Endothelial cell of umbilical vein (primary cell): ENCODE data around the gene ETV3L. TPM values are rescaled to one million over a fixed set of nuclear protein-coding genes. Genes with fewer than 3 reads are reported as not detected.

ENCODE experiments used
- BruUV-seq: library from RNA; stranded (reverse); fragments of 400-500 nt; replicated peaks from 2 replicates; lab custom pipeline; 2021; lab: Mats Ljungman, UMichigan
- CTCF ChIA-PET: fragments of 300-600, 350-600 bp; sonication (Branson Sonifier 250); formaldehyde crosslinking; loops from one replicate; lab custom pipeline; 2021; ENCODE audit warnings: antibody characterized with exemption, inconsistent platforms; lab: Charles Lee
- POLR2A ChIA-PET: fragments of 300-600, 350-600 bp; sonication (Branson Sonifier 250); formaldehyde crosslinking; loops from one replicate; lab custom pipeline; 2021; ENCODE audit warnings: antibody characterized with exemption, inconsistent platforms; lab: Charles Lee
- DNase-seq: peaks from one replicate; pipeline ENCODE4 v3.0.0-alpha.2; 2011; ENCODE audit warnings: low read depth, low spot score
- FAIRE-seq: peaks from 2 replicates; lab custom pipeline; 2011; peaks lifted over from hg19 to GRCh38; lab: Jason Lieb, UNC
- H2AFZ ChIP-seq: 2 replicates; pipeline ENCODE4 v1.6.0; 2012; ENCODE audit warnings: low read depth, low read length, control low read depth, inconsistent platforms
- H3K27ac ChIP-seq: 2 replicates; pipeline ENCODE4 v1.5.1; 2011; ENCODE audit warnings: low read depth, mild to moderate bottlenecking, control low read depth, low read length, moderate library complexity; ENCODE audit not compliant: insufficient read depth
- H3K27me3 ChIP-seq, 2 experiments: 2 replicates each; pipeline versions ENCODE4 v1.6.0 to v1.6.1; 2011; ENCODE audit warnings: low read length in 2 of 2, mixed read lengths in 1 of 2; ENCODE audit not compliant: control insufficient read depth in 2 of 2, insufficient read depth in 2 of 2
- H3K36me3 ChIP-seq, 2 experiments: 2 replicates in 1 of 2; 3 replicates in 1 of 2; pipeline ENCODE4 v1.5.1; 2011; ENCODE audit warnings: low read length in 2 of 2, mild to moderate bottlenecking in 1 of 2, moderate library complexity in 1 of 2; ENCODE audit not compliant: control insufficient read depth in 2 of 2, insufficient read depth in 2 of 2; ENCODE audit errors: extremely low read depth in 1 of 2
- H3K4me1 ChIP-seq: 3 replicates; pipeline ENCODE4 v1.5.1; 2011; ENCODE audit warnings: mild to moderate bottlenecking, low read length; ENCODE audit not compliant: control insufficient read depth, insufficient read depth; ENCODE audit errors: extremely low read depth
- H3K4me2 ChIP-seq: 2 replicates; pipeline ENCODE4 v1.6.1; 2011; ENCODE audit warnings: low read length, control low read depth, mixed read lengths; ENCODE audit not compliant: insufficient read depth
- H3K4me3 ChIP-seq, 3 experiments: fragments of 200-600 bp in 1 of 3; sonication (generic), shearing (Covaris generic) in 1 of 3; replicated peaks in 1 of 3; 2 replicates each; pipeline ENCODE4 v1.5.1; 2011 to 2016; ENCODE audit warnings: control low read depth in 3 of 3, low read length in 3 of 3, mild to moderate bottlenecking in 2 of 3, inconsistent platforms in 1 of 3, low read depth in 1 of 3, moderate library complexity in 1 of 3; ENCODE audit not compliant: insufficient read depth in 1 of 3
- H3K79me2 ChIP-seq: 2 replicates; pipeline ENCODE4 v1.6.0; 2012; ENCODE audit warnings: low read length, inconsistent platforms; ENCODE audit not compliant: control insufficient read depth, insufficient read depth
- H3K9ac ChIP-seq: replicated peaks from 2 replicates; pipeline ENCODE3; 2011; ENCODE audit warnings: low read length, control low read depth; ENCODE audit not compliant: insufficient read depth; ENCODE audit errors: extremely low read depth
- H3K9me1 ChIP-seq: replicated peaks from 3 replicates; pipeline ENCODE4 v1.6.0; 2011; ENCODE audit warnings: mild to moderate bottlenecking, low read length; ENCODE audit not compliant: control insufficient read depth, insufficient read depth; ENCODE audit errors: extremely low read depth
- H3K9me3 ChIP-seq: replicated peaks from 2 replicates; pipeline ENCODE4 v1.5.1; 2012; ENCODE audit warnings: low read length, inconsistent platforms; ENCODE audit not compliant: control insufficient read depth, insufficient read depth
- H4K20me1 ChIP-seq: replicated peaks from 2 replicates; pipeline ENCODE3; 2011; ENCODE audit warnings: mild to moderate bottlenecking, low read length; ENCODE audit not compliant: control insufficient read depth, insufficient read depth; ENCODE audit errors: extremely low read depth
- EZH2 ChIP-seq: IDR thresholded peaks from 2 replicates; pipeline ENCODE4 v1.6.1; 2012; ENCODE audit warnings: borderline replicate concordance, low read depth, mild to moderate bottlenecking, moderate library complexity, low read length, inconsistent platforms; ENCODE audit not compliant: severe bottlenecking
- FOS ChIP-seq: IDR thresholded peaks from 2 replicates; pipeline ENCODE4 v1.6.1; 2011; ENCODE audit warnings: mild to moderate bottlenecking, low read length, moderate library complexity, borderline replicate concordance; ENCODE audit not compliant: insufficient read depth
- GATA2 ChIP-seq: IDR thresholded peaks from 2 replicates; pipeline ENCODE4 v1.7.0; 2011; ENCODE audit warnings: low read depth, mild to moderate bottlenecking, moderate library complexity, mixed read lengths, low read length; ENCODE audit not compliant: insufficient read length, insufficient read depth
- JUN ChIP-seq: IDR thresholded peaks from 2 replicates; pipeline ENCODE4 v1.6.1; 2011; ENCODE audit warnings: borderline replicate concordance, low read depth; ENCODE audit not compliant: insufficient read length, insufficient read depth
- MYC ChIP-seq: IDR thresholded peaks from one replicate; pipeline ENCODE4 v1.6.1; 2011; ENCODE audit warnings: mild to moderate bottlenecking, low read depth, low read length
- POLR2A ChIP-seq: IDR thresholded peaks from 2 replicates; pipeline ENCODE4 v1.6.1; 2012; ENCODE audit warnings: low read depth, mild to moderate bottlenecking, control low read depth, low read length
- POLR2AphosphoS5 ChIP-seq: IDR thresholded peaks from 2 replicates; pipeline ENCODE4 v1.6.1; 2012; ENCODE audit warnings: low read depth, mild to moderate bottlenecking, control low read depth, low read length, moderate library complexity; ENCODE audit not compliant: insufficient read depth
- dilution Hi-C: fragments of 300-500 bp; cut with MboI; formaldehyde crosslinking; loops from one replicate; pipeline ENCODE4 v1.15.0; 2019; ENCODE audit warnings: low sequenced_read_pairs; ENCODE audit not compliant: extremely low pct_ligation_motif_present
- intact Hi-C: fragments of 100-400 bp; cut with micrococcal nuclease; formaldehyde crosslinking; loops from one replicate; pipeline ENCODE4 v1.10.0; 2022
- polyA plus RNA-seq, 4 experiments: library from polyadenylated mRNA; depleted of rRNA in 3 of 4; stranded (reverse) in 3 of 4; unstranded in 1 of 4; fragments of >200 nt; gene quantifications; 2 replicates each; pipeline versions ENCODE4 v1.2.1 to v1.2.3, GENCODE V29; 2011 to 2012; ENCODE audit warnings: missing spikeins in 1 of 4
- total RNA-seq: library from RNA; stranded (reverse); gene quantifications from 2 replicates; pipeline ENCODE4 v1.2.3, GENCODE V29; 2021
- TF ChIP-seq, protein P1 (sequence below), 2 donors: IDR thresholded peaks; 1 replicate in 1 of 2; 2 replicates in 1 of 2; pipeline ENCODE4 v1.5.1; 2011; ENCODE audit warnings: low read length in 2 of 2, mild to moderate bottlenecking in 2 of 2, moderate library complexity in 2 of 2, control low read depth in 1 of 2, inconsistent platforms in 1 of 2, low read depth in 1 of 2; ENCODE audit not compliant: insufficient read depth in 1 of 2; ENCODE audit errors: extremely low read depth in 1 of 2
- TF ChIP-seq, protein P2 (sequence below): IDR thresholded peaks from 2 replicates; pipeline ENCODE4 v1.6.1; 2011; ENCODE audit not compliant: insufficient read depth, insufficient read length

ETV3L gene
- total and polyA plus RNA-seq, 2 donors (not counting 3 experiments of a cell fraction or from before 2014, with no cell fraction given), result not detected

GRCh38 chr1:157095551-157095950 is 4.1 kb downstream of the ETV3L start:
- H3K36me3 ChIP-seq, result no peaks in the 10 kb centered on the region
- POLR2A ChIA-PET, result no interaction called here

More at GRCh38 chr1:157095551-157095950, 4.1 kb downstream of the ETV3L start:
- no TSS peak for BruUV-seq
- intact Hi-C loops, result no loop called here
- Histone ChIP-seq H2AFZ (no peak overlapping the region), H3K4me3 (no peak overlapping the region), H4K20me1 (no peaks in the 10 kb centered on the region), H3K27ac (no peak overlapping the region), H3K27me3 (no peaks in the 10 kb centered on the region), H3K4me1 (no peaks in the 10 kb centered on the region), H3K9me3 (no peaks in the 10 kb centered on the region), H3K9ac (no peak overlapping the region), H3K9me1 (no peaks in the 10 kb centered on the region), H3K4me2 (no peak overlapping the region), H3K79me2 (no peaks in the 10 kb centered on the region)
- dilution Hi-C loops, result no loop called here
- no peak for FAIRE-seq
- CTCF ChIA-PET, result interaction anchor here (1.1 to 2.8 kb wide), 3 partner anchors 15 to 61 kb away, joined by 3 to 33 read pairs (median 5); no protein-coding TSS in a partner anchor
- no peak for TF ChIP-seq MYC
- TF ChIP-seq, protein P1, sequence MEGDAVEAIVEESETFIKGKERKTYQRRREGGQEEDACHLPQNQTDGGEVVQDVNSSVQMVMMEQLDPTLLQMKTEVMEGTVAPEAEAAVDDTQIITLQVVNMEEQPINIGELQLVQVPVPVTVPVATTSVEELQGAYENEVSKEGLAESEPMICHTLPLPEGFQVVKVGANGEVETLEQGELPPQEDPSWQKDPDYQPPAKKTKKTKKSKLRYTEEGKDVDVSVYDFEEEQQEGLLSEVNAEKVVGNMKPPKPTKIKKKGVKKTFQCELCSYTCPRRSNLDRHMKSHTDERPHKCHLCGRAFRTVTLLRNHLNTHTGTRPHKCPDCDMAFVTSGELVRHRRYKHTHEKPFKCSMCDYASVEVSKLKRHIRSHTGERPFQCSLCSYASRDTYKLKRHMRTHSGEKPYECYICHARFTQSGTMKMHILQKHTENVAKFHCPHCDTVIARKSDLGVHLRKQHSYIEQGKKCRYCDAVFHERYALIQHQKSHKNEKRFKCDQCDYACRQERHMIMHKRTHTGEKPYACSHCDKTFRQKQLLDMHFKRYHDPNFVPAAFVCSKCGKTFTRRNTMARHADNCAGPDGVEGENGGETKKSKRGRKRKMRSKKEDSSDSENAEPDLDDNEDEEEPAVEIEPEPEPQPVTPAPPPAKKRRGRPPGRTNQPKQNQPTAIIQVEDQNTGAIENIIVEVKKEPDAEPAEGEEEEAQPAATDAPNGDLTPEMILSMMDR (IDR thresholded peaks at IDR 0.05; ENCODE audit: extremely low read depth in 1 of 2, insufficient read depth in 1 of 2, low read depth in 1 of 2, low read length in 2 of 2), result no peak
- TF ChIP-seq GATA2, result no peak
- no peak for TF ChIP-seq POLR2A
- TF ChIP-seq, protein P2, sequence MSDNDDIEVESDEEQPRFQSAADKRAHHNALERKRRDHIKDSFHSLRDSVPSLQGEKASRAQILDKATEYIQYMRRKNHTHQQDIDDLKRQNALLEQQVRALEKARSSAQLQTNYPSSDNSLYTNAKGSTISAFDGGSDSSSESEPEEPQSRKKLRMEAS, result no peak
- TF ChIP-seq JUN, result no peak
- no peak for TF ChIP-seq FOS
- no peak for TF ChIP-seq POLR2AphosphoS5
- no peak for TF ChIP-seq EZH2
- no peak for DNase-seq
